GM18909 (cell line): ENCODE results near the gene ZC3H18.

Source experiments
- ATAC-seq: cut with Tn5 transposase; IDR thresholded peaks from one replicate; pipeline ENCODE4 v1.9.1; 2021; ENCODE audit warnings: mild to moderate bottlenecking; ENCODE audit not compliant: unreplicated experiment, poor library complexity

ZC3H18 gene

DNA sequence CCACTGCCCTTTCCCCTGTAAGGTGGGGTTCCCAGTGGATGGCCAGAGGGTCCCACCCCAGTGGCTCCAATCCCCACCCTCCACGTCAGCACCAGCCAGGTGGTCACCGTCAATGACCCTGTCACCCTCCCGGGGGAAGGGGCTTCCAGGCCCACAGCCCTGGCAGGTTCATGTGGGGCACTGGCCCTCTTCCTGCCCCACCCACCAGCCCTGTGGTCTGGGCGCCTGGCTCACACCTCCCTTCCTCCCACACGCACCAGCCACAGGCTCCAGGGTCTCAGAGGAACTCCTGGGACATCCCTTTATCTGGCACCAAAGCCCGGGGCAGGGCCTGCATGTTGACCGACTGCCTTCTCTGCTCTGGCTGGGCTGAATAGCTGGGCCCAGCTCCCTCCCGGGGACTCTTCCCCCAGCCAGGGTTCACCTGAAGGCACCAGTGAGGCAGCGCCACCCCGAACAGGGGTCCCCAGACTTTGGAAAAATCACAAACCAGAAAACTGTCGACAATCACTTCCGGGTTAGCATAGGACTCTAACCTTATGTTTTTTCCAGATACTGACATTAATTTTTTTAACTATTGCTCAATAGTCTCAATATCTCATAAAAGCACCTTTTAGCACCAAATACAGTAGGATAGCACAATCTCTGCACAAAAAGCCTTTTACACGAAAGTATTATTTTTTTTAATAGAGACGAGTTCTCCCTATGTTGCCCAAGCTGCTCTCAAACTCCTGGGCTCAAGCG is 21.9 kb upstream of the ZC3H18 start:
- ATAC-seq: no peak

DNA sequence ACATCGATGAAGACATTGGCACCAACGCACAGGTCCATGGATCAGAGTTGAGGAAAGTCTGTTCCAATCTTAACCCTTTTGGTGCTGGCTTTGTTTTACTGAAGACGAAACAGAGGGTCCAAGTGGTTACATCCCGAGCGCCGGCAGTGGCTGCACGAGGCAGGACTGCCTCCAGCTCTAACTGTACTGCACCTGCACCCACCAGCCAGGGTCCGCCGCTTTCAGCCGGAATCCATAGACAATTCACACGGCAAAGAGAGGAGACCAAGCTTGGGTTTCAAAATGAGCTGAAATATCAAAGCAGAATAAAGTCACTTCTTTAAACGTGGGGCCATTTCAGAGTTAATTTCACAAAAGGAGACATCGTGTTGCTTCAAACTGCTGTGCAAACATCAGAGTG is 21.2 kb upstream of the ZC3H18 start:
- no peak for ATAC-seq

DNA sequence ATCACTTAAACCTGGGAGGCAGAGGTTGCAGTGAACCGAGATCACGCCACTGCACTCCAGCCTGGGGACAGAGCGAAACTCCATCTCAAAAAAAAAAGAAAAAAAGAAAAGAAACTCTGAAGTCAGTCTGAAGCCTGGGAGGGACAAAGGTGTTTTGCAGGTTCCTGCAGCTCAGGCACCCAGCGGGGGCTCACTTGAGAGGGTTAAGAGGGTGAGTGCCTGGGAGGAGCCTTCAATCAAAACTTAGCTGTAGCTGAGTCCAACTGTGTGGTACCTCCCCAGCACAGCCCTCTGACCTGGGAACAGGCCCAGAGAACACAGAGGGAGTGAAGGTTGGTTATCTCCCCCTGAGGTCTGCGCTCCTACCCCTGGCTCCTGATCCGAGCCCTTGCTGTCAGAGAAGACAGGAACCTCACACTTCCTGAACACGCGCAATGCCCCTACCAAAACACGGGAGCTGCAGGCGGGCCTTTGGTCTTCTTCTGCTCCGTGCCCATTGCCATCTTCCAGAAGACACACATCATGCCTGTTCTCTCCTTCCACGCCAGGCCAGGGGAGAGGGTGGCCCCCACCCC is 20.4 kb upstream of the ZC3H18 start:
- ATAC-seq: no peak

DNA sequence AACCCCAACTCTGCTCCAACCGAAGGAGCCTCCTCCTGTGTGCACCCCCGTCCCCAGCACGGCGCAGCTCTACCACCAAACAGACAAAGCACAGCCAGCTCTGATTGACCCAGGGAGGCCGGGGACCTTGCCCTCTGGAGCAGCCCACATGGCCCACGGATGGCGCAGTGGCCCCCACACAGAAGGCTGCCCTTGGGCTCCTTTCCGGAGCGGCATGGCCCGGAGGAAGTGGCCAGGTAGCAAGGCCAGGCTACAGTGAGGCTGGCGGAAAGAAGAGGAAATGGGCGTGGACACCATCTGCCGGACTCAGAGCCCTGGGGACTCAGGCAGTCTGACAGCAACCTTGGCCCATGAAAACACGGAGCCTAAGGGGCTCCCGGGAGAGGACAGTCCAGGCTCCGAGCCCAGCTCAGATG is 19.9 kb upstream of the ZC3H18 start:
- no peak for ATAC-seq

DNA sequence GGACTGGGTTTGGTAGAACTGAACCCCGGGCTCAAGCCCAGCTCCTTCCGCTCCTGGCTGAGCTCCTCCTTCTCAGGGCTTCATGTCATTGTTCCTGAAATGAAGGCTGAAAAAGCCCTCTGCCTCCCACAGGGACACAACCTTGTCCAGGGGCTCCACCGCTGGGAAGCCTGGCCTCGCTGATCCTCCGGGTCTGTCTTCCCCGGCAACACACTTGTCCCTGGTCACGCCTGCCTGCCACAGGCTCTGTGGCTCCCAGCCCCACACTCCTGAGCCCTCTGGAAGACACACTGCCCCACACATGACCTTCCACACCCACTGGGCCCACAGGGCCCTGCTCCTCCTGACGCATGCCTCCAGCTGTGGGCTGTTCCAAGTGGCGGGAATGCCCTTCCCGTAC is 18.0 kb upstream of the ZC3H18 start:
- no peak for ATAC-seq

DNA sequence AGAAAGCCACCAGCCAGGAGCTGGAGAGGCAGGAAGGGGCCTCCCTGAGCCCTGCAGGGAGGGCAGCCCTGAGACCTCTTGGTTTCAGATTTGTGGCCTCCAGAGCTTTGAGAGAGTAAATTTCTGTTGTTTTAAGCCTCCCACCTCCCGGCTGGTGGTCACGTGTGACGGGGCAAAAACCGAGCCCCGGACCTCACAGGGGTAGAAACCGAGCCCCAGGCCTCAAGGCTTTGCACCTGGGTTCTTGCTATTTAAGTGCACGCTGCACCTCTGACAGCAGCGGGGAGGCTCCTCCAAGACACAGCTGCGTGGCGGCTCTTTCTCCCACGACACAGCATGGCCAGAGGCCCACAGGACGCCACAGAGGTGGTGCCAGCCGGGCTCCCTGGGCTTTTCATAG is 17.4 kb upstream of the ZC3H18 start:
- ATAC-seq: no peak

DNA sequence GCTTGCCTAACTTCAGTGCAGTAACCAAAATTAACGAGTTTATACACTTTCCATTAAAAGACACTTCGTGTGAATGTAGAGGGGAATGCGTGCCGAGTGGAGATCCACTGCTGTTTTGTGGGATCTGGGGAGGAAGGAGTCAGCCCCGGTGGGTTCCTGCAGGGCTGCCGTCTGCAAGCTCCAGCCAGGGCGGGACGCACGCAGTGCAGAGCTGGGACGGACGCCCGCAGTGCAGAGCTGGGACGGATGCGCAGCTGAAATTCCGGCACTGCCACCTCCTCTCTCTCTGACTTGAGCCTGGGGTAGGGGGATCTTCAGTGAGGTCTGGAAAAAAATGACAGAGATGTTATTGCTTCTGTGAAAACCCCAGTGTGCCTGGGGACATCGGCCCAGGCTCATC is 16.5 kb upstream of the ZC3H18 start:
- ATAC-seq: no peak

DNA sequence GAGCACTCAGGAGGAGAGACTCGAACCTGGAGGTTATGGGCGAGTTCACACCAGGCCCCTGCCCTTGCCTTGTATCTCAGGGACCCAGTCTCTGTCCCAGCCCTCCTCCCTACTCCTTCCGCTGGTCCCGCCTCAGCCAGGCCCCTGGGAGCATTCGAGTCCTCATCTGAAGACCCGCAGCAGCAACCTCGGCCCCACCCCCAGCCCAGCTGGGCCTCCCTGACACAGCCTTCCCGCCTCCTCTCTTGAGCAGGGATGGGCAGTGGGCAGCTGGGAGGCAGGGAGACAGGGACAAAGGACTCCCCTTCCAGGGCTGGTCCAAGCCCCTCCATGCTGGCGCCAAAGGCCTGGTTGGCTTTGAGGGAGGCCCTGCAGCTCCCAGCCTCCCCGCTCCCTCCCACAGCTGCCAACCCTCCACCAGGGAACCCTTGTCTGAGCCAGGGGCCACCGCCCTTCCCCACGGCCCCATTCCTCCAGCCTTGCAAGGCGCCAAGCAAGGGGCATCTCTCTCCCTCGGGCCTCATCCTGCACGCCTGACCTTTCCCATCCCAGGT is 15.4 kb upstream of the ZC3H18 start:
- ATAC-seq: no peak

DNA sequence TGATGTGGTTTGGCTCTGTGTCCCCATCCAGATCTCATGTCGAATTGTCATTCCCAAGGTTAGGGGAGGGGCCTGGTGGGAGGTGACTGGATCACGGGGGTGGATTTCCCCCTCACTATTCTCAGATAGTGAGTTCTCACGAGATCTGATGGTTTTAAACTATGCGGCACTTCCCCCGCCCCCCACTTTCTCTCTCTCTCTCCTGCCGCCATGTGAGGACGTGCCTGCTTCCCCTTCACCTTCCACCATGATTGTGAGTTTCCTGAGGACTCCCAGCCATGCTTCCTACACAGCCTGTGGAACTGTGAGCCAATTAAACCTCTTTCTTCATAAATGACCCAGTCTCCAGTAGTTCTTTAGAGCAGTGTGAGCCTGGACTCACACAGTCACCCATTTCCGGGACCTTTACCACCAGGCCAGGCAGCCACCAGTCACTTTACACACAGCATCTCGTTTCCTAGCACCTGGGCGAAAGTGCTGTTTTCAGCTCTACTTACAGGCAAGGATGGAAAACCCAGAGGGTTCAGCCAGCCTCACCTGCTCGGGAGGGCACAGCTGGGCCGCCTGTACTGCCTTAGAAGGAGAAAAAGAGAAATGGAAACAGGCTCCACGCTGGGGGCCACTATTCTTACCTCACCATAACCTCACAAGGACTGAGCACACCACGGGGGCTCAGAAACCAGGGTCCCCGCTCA is 13.8 kb upstream of the ZC3H18 start:
- ATAC-seq: no peak

DNA sequence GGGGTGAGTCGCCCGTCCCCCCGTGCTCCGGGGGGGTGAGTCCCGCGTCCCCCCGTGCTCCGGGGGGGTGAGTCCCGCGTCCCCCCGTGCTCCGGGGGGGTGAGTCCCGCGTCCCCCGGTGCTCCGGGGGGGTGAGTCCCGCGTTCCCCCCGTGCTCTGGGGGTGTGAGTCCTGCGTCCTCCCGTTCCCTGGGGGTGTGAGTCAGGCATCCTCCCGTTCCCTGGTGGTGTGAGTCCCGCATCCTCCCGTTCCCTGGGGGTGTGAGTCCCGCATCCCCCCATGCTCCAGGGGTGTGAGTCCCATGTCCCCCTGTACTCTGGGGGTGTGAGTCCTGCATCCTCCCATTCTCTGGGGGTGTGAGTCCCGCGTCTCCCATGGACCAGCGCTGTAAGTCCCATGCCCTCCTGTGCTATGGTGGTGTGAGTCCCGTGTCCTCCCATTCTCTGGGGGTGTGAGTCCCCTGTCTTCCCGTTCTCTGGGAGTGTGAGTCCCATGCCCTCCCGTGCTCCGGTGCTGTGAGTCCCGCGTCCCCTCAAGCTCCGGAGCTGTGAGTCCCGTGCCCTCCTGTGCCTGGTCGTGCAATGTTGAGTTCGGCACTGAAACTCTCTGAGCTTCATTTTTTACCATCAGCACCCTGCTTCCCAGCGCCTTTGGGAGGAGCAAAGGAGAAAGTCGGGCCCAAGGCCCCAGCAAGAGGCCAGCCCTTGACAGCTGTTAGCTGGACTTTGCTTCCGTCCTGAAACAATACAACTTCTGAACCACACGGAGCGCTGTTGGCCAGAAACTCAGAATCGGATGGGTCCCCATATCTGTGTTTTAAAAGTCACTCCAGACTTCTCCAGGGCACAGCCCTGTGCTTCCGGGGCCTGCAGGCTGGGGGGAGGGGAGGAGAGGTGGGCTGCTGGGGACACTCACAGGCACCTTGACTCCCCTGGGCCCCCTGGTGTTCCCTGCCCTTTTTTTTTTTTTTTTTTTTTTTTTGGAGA is 11.5 kb upstream of the ZC3H18 start:
- ATAC-seq: no peak

DNA sequence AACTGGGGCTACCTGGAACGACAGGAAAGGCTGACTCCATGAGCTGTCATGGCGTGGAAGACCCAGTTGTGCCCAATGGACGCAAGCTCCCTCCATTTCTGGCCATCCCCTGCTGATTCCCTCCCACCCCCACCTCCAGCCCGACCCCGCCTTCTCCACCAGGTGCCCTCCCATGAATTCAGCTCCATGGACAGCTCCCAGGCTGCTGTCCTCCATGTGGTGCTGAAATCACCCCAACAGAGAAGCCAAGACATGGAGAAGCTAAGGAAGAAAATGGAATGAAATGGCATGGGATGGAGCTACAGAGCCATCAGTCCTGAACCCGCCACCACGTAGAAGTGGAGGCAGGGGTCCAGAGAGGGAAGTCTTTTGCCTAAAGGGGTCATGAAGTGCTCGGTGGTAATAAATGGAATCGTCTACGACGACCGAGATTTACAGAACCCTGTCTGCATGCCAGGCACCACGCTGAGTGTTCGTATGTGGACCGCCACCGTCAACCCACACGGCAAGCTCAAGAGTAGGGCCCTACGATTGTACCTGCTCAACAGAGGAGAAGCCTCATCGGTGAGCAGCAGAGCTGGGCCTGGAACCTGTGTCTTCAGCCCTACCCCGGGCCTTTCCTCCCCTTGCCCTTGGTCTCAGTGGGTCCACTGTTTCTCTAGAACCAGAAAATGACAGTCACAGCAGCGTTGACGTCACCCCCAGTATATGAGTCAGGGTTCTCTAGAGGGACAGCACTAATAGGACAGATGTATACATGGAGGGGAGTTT is 9.3 kb upstream of the ZC3H18 start:
- ATAC-seq: no peak

DNA sequence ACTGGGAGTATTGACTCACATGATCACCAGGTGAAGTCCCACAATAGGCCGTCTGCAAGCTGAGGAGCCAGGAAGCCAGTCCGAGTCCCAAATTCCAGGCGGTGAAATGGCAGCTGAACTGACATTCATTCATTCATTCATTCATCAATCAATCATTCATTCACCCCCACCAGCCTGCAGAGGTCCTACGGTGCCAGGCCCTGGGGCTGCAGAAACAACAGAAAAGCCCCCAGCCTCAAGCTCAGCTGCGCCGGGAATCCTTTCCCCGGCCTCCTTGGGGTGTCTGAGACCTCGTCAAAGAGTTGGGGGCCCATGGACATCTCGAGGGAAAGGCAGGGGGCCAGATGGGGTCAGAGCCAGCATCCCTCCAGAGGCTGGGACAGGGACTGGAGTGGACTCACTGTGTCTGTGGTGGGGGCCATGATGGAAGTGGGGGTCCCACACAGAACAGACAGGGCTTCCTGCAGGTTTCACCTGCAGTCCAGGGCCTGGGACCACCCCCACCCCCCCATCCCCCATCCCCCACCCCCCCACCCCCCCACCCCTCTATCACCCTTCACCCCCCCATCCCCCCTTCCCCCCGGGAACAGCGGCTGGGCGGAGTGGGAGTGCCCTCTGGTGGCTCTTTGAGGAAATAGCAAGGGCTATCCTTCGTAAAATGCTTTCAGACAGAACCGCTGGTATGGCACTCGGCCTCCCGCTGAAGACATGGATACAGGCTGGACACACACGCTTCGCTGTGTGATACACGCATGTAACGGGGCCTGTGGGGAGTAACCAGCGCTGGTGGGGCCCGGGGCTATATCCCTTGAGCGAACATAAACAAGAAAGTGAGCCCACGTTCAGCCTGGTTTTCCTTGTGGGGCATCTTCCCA is 8.5 kb upstream of the ZC3H18 start:
- ATAC-seq: no peak

DNA sequence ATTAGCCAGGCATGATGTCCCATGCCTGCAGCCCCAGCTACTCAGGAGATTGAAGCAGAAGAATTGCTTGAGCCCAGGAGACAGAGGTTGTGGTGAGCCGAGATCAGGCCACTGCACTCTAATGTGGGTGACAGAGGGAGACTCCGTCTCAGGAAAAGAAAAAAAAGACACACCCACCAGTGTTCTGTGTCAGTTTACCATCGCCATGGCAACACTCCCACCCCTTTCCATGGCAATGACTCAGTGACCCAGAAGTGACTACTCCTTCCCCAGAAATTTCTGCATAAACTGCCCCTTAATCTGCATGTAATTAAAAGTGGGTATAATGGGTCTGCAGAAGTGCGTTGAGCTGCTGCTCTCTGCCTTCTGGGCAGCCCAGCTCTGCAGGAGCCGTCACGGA is 4.0 kb upstream of the ZC3H18 start:
- no peak for ATAC-seq

DNA sequence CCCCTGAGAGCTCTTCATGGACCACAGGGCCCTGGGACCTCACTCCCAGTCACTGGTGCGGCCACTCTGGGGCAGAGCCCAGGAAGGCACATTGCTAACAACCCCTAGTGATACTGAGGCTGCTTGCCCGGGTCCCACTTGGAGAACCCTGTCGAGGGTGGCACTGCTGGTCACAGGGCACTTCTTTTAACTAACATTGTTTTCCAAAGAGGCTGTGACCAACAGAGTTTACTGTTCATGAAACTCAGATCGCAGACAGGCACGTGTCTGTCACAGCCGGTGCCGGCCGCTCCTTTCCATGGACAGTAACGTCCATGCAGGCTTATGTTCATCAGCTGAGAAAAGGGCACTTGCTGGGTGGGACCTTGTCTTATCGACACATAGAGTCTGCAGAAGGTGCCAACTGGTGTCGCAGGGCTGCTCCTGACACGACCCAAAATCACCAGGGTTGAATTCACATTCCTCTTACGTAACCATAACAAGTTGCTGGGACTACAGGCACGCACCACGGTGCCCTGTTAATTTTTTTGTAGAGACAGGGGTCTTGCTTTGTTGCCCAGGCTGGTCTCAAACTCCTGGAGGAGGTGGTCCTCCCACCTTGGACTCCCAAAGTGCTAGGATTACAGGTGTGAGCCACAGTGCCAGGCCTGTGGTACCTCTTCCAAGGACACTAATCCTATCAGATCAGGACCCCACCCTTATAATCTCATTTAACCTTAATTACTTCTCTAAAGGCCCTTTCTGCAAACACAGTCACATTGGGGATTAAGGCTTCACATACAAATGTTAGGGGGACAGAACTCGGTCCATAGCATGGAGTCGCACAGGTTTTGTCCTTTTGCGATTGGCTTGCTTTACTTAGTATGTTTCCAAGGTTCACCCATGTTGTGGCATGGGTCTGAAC is 1.2 kb upstream of the ZC3H18 start:
- ATAC-seq: no peak

DNA sequence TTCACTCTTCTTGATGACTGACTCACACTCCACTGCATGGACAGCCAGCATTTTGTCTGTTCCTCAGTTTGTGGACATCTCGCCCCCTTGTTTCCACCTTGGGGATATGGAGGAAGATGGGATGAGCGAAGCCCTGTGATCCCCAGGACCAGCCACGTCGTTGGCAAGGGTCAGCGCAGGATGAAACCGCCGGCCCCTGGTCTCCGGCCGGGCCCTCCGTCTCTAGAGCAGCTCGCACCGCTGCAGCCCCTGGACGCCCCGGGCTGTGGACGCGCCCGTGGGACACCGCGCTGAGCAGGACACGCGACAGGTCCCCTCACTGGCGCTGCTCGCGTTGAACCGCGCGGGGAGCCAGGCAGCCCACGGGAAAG is 604 bp upstream of the ZC3H18 start:
- ATAC-seq: peak; percentile 27

DNA sequence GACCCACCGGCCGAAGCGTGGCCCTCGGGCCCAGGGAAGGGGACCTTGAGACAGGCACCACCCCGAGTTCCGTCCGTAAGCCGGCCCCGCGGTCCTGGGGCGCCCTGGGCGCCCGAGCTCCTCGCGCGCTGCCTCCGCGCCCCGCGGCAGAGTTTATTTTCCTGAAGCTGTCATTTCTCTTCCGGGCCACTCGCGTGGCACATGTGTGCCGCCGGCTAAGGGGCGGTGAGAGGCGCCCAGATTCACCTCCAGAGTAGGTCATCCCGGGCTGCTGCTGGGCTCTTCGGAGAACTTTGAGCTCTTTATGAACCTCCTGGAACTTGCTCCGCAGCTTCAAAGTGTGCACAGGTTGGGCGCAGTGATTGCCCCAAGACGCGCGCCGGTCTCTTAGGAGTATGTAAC is 489 bp downstream of the ZC3H18 start:
- no peak for ATAC-seq

DNA sequence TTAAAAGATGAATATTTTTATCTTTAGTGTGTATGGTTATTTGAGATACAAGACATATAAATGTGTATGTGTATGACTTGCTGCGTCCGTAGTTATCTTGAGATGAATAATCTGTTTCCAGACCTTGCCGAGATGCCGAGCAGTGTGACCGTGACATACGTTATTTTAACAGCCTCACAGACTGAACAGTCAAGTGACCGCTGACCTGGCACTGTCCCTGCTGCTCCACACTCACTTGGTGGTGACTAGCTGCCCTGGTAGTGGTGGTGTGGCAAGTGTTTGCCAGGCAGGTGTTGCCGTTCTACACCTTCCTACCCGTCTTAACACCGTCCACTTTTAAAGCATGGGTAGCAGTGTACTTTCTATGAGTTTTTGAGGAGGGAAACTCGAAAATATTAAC is 5.0 kb downstream of the ZC3H18 start:
- ATAC-seq: no peak

DNA sequence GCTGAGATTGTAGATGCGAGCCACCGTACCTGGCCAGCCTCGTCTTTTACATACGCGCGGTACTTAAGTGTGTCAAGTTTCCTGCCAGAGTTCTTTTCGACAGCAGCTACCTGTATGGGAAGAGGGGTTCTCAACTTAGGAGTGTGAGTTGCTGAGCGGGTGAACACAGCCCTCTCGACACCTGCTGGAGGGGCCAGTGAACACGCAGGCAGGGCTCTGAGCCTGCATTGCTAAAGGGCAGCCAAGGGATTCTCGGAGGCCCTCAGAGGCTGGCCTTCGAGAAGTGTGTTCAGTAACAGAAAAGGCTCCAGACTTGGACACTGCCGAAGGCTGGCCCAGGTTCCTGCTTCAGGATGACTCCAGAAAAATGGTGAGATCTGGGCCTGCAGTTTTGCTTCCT is 6.1 kb downstream of the ZC3H18 start:
- no peak for ATAC-seq
